ENCODE data around the gene MED13L. TPM values are rescaled to one million over a fixed set of nuclear protein-coding genes. Genes with fewer than 3 reads are reported as not detected.
A peak's percentile ranks its signal among the peaks of the same experiment; 100 is the strongest.

Gene MED13L
- total RNA-seq, 1 experiment from 2014 or later: 69.5 TPM

GRCh38 chr12:116215023-116215422 is 62.5 kb downstream of the MED13L start:
- Histone ChIP-seq H3K9me3 (replicated peaks) (no peaks in the 10 kb centered on the region), H3K4me1 (replicated peaks) (peaks cover 2% of the 10 kb centered on the region), H3K27ac (no peak overlapping the region), H3K4me3 (no peak overlapping the region), H3K27me3 (replicated peaks) (no peaks in the 10 kb centered on the region), H3K36me3 (no peaks in the 10 kb centered on the region)
- DNase-seq (ENCODE audit: low read depth in 1 of 2, low spot score in 2 of 2): no peak

- Histone ChIP-seq H3K9me3 (replicated peaks) (no peaks in the 10 kb centered on the region), H3K4me3 (no peak overlapping the region), H3K27ac (no peak overlapping the region), H3K27me3 (replicated peaks) (no peaks in the 10 kb centered on the region), H3K4me1 (replicated peaks) (peaks cover 4% of the 10 kb centered on the region; the same call in 1 of the 2 replicates), H3K36me3 (no peaks in the 10 kb centered on the region)
- no peak for DNase-seq (ENCODE audit: low read depth in 1 of 2, low spot score in 2 of 2)
These were observed 63.5 kb downstream of the MED13L start for GRCh38 chr12:116213885-116214527.

DNA sequence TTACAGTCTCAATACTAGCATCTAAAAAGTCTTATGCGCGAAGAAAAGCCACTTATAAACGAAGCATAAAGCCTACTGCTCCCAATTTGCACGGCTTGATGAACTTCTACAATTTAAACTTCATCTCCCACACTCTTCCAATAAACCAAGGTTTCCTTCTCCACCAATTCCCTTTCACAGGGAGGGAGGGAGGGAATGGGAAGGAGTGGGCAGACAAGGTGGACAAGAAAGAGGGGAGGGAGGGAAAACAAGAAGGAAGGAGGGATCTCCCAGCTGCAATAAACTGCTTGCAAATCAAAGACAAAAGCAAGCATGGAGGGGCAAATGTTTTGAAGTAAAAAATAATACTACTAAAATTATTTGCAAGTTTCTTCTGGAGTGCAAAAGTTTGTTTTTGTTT is 64.5 kb downstream of the MED13L start:
- no peak overlapping the region for H3K27ac ChIP-seq
- H3K36me3 ChIP-seq: no peaks in the 10 kb centered on the region
- H3K9me3 ChIP-seq (replicated peaks): no peaks in the 10 kb centered on the region
- H3K27me3 ChIP-seq (replicated peaks): no peaks in the 10 kb centered on the region
- H3K4me1 ChIP-seq (replicated peaks): peaks cover 4% of the 10 kb centered on the region; the same call in 1 of the 2 replicates
- no peak for DNase-seq (ENCODE audit: low read depth in 1 of 2, low spot score in 2 of 2)
- H3K4me3 ChIP-seq: no peak overlapping the region

DNA sequence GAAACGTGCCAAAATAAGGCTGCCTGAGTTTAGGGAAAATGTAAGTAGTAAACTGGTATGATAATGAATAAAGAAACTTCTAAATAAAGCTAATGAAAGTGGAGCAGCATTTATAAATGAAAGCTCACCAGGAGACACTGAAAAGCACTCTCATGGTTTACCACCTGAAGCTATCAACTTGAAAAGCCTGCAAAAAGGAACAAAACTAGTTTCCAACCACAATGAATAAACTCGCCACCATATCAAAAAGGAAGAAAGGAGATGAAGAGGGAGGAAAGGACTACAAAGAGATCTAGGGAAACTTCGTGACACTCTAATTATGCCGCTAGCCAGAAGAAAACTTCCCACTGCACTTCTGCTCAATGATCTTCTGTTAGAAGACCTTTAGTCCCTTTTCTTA is 66.7 kb downstream of the MED13L start:
- Histone ChIP-seq H3K4me3 (no peak overlapping the region), H3K36me3 (no peaks in the 10 kb centered on the region), H3K27me3 (replicated peaks) (no peaks in the 10 kb centered on the region), H3K9me3 (replicated peaks) (no peaks in the 10 kb centered on the region), H3K4me1 (replicated peaks) (peaks cover 4% of the 10 kb centered on the region; the same call in 1 of the 2 replicates), H3K27ac (no peak overlapping the region)
- no peak for DNase-seq (ENCODE audit: low read depth in 1 of 2, low spot score in 2 of 2)

GRCh38 chr12:116210131-116210530 is 67.4 kb downstream of the MED13L start:
- H3K9me3 ChIP-seq (replicated peaks): no peaks in the 10 kb centered on the region
- DNase-seq (ENCODE audit: low read depth in 1 of 2, low spot score in 2 of 2): no peak
- H3K4me3 ChIP-seq: no peak overlapping the region
- H3K27me3 ChIP-seq (replicated peaks): no peaks in the 10 kb centered on the region
- peaks cover 4% of the 10 kb centered on the region; the same call in 1 of the 2 replicates for H3K4me1 ChIP-seq (replicated peaks)
- no peaks in the 10 kb centered on the region for H3K36me3 ChIP-seq
- no peak overlapping the region for H3K27ac ChIP-seq

- Histone ChIP-seq H3K4me1 (replicated peaks) (peaks cover 4% of the 10 kb centered on the region; the same call in 1 of the 2 replicates), H3K27ac (no peak overlapping the region), H3K4me3 (no peak overlapping the region), H3K36me3 (no peaks in the 10 kb centered on the region), H3K27me3 (replicated peaks) (no peaks in the 10 kb centered on the region), H3K9me3 (replicated peaks) (no peaks in the 10 kb centered on the region)
- DNase-seq (ENCODE audit: low read depth in 1 of 2, low spot score in 2 of 2): no peak
These were observed 68.0 kb downstream of the MED13L start for GRCh38 chr12:116209503-116209902.

DNA sequence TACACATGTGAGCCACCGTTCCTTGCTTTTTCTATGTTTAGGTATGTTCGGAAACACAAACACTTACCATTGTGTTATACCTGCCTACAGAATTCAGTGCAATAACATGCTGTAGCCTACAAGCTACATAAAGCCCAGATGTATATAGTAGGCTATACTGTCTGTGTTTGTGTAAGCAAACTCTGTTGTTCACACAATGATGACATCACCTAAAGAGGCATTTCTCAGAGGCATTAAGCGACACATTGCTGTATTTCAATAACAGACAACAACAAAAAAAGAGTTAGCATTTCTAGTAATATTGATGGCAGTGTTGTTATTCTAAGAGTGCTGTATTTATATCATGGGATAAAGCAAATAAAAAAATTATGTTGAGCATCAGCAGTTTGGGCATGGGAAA is 70.2 kb downstream of the MED13L start:
- no peaks in the 10 kb centered on the region for H3K36me3 ChIP-seq
- no peak overlapping the region for H3K4me3 ChIP-seq
- no peaks in the 10 kb centered on the region for H3K9me3 ChIP-seq (replicated peaks)
- H3K27ac ChIP-seq: no peak overlapping the region
- peaks cover 18% of the 10 kb centered on the region for H3K4me1 ChIP-seq (replicated peaks)
- no peak for DNase-seq (ENCODE audit: low read depth in 1 of 2, low spot score in 2 of 2)
- H3K27me3 ChIP-seq (replicated peaks): no peaks in the 10 kb centered on the region

GRCh38 chr12:116206828-116207227 is 70.7 kb downstream of the MED13L start:
- H3K36me3 ChIP-seq: no peaks in the 10 kb centered on the region
- no peak for DNase-seq (ENCODE audit: low read depth in 1 of 2, low spot score in 2 of 2)
- H3K4me1 ChIP-seq (replicated peaks): peaks cover 22% of the 10 kb centered on the region
- no peak overlapping the region for H3K4me3 ChIP-seq
- no peaks in the 10 kb centered on the region for H3K9me3 ChIP-seq (replicated peaks)
- no peak overlapping the region for H3K27ac ChIP-seq
- H3K27me3 ChIP-seq (replicated peaks): no peaks in the 10 kb centered on the region

DNA sequence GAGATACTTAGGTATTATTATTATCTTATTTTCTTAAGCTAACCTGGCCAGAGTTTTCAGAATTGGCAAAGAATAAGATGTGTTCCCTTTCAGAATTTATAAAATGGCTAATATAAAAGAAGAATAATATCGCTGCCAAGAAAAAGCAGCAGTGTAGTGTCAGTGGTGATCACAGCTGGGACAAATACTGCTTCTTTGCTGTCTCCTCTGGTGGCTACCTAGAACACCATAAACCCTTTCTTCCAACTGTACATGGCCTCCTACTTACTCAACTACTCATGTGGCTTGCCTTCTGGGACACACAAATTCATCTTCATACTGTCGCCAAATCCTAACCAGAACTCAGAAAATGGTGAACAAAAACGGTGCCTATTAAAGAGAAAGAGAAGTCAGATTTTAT is 72.7 kb downstream of the MED13L start:
- H3K27ac ChIP-seq: no peak overlapping the region
- no peaks in the 10 kb centered on the region for H3K27me3 ChIP-seq (replicated peaks)
- H3K9me3 ChIP-seq (replicated peaks): no peaks in the 10 kb centered on the region
- no peaks in the 10 kb centered on the region for H3K36me3 ChIP-seq
- H3K4me1 ChIP-seq (replicated peaks): peaks cover 30% of the 10 kb centered on the region
- H3K4me3 ChIP-seq: no peak overlapping the region
- DNase-seq (ENCODE audit: low read depth in 1 of 2, low spot score in 2 of 2): no peak

GRCh38 chr12:116204169-116204568 is 73.3 kb downstream of the MED13L start:
- H3K27ac ChIP-seq: no peak overlapping the region
- H3K9me3 ChIP-seq (replicated peaks): no peaks in the 10 kb centered on the region
- no peaks in the 10 kb centered on the region for H3K36me3 ChIP-seq
- DNase-seq (ENCODE audit: low read depth in 1 of 2, low spot score in 2 of 2): no peak
- no peaks in the 10 kb centered on the region for H3K27me3 ChIP-seq (replicated peaks)
- H3K4me3 ChIP-seq: no peak overlapping the region
- peaks cover 30% of the 10 kb centered on the region for H3K4me1 ChIP-seq (replicated peaks)

GRCh38 chr12:116202940-116203339 is 74.6 kb downstream of the MED13L start:
- H3K27me3 ChIP-seq (replicated peaks): no peaks in the 10 kb centered on the region
- H3K36me3 ChIP-seq: no peaks in the 10 kb centered on the region
- DNase-seq (ENCODE audit: low read depth in 1 of 2, low spot score in 2 of 2): peak in 1 of 2 experiments; percentile 61
- no peak overlapping the region for H3K4me3 ChIP-seq
- no peaks in the 10 kb centered on the region for H3K9me3 ChIP-seq (replicated peaks)
- peak overlapping the region; percentile 32; the same call in 1 of the 2 replicates for H3K27ac ChIP-seq
- H3K4me1 ChIP-seq (replicated peaks): peaks cover 30% of the 10 kb centered on the region

GRCh38 chr12:116202433-116202832 is 75.1 kb downstream of the MED13L start:
- Histone ChIP-seq H3K27ac (peak overlapping the region; percentile 32; the same call in 1 of the 2 replicates), H3K4me3 (no peak overlapping the region), H3K27me3 (replicated peaks) (no peaks in the 10 kb centered on the region), H3K4me1 (replicated peaks) (peaks cover 30% of the 10 kb centered on the region), H3K36me3 (no peaks in the 10 kb centered on the region), H3K9me3 (replicated peaks) (no peaks in the 10 kb centered on the region)
- no peak for DNase-seq (ENCODE audit: low read depth in 1 of 2, low spot score in 2 of 2)

DNA sequence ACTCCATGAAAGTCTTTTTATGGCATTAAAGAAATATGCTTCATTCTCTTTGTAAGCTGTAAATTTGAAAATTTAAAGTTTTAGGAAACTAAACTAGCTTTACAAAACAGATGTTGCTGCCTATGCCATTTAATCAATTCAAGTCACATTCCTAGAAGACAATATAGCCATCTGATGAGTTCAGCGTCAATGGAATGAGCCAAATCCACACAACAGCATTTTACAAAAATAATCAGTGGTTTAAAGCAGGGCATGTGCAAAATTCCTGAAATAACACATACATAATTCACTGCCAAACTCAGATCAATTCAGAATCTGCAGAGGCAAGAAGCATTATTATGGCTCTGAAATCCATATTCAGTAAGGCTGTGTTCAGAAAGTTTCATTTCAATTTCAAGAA is 75.6 kb downstream of the MED13L start:
- no peaks in the 10 kb centered on the region for H3K9me3 ChIP-seq (replicated peaks)
- no peaks in the 10 kb centered on the region for H3K27me3 ChIP-seq (replicated peaks)
- H3K36me3 ChIP-seq: no peaks in the 10 kb centered on the region
- peak in 1 of 2 experiments; percentile 34 for DNase-seq (ENCODE audit: low read depth in 1 of 2, low spot score in 2 of 2)
- peak overlapping the region; percentile 32; the same call in 1 of the 2 replicates for H3K27ac ChIP-seq
- H3K4me3 ChIP-seq: no peak overlapping the region
- H3K4me1 ChIP-seq (replicated peaks): peaks cover 30% of the 10 kb centered on the region

DNA sequence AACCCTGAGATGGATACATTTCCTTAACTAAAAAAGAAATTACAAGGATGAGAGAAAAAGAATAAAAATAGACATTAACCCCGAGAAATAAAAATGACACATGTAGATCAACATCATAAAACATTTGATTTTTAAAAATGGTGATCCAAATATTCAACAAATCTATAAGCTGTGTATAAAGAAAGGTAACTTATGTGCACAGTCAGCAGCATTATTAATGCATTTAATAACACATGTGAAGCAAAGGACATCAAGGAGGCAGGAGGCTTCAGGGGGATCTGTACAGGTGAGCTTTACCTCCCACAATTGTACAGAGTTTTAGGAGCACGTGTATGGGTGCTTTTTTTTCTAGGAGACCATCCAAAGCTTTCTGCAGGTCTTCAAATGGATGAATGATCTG is 76.1 kb downstream of the MED13L start:
- no peak overlapping the region for H3K4me3 ChIP-seq
- H3K27ac ChIP-seq: no peak overlapping the region
- no peak for DNase-seq (ENCODE audit: low read depth in 1 of 2, low spot score in 2 of 2)
- H3K4me1 ChIP-seq (replicated peaks): peaks cover 30% of the 10 kb centered on the region
- no peaks in the 10 kb centered on the region for H3K36me3 ChIP-seq
- no peaks in the 10 kb centered on the region for H3K27me3 ChIP-seq (replicated peaks)
- no peaks in the 10 kb centered on the region for H3K9me3 ChIP-seq (replicated peaks)

DNA sequence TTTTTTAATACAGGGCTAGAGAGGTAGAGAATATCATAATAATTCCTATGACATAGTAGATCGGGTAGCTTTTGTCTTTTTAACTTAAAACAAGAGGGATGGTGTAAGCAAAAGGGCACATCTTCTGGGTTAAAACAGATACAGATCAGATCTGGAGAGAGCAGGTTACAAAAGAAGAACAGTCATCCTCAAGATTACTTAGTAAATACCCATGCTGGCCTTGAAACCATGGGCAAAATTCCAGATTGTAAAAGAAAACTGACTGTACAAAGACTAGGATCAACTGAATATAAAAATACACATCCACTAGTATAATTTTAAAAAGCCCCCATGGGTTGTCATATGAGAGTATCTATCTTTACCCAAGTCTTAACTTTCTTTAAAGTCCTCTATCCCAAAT is 76.7 kb downstream of the MED13L start:
- DNase-seq (ENCODE audit: low read depth in 1 of 2, low spot score in 2 of 2): no peak
- no peaks in the 10 kb centered on the region for H3K9me3 ChIP-seq (replicated peaks)
- H3K27ac ChIP-seq: no peak overlapping the region
- no peaks in the 10 kb centered on the region for H3K27me3 ChIP-seq (replicated peaks)
- peaks cover 30% of the 10 kb centered on the region for H3K4me1 ChIP-seq (replicated peaks)
- no peaks in the 10 kb centered on the region for H3K36me3 ChIP-seq
- H3K4me3 ChIP-seq: no peak overlapping the region

Measured in SJSA1 (cell line).